ENCODE results near the gene KREMEN1.

DNA sequence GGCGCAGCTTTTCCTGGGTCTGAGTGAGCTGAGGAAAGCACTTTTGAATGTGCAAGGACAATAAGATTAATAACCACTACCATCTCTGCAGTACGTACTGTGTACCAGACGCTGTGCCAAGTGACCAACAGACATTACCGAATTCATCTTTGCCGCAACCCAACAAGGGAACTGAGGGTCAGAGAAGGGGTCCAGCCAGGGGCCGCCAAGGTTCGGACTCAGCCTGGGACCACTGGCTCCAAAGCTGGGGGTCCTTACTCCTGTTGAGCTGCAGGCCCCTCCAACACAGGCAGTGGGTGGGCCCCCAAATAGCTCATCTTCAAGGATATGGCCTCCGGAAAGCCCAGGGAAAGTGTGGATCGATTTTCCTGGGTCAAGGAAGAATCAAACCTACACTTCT, 77.9 kb downstream of the KREMEN1 start:
- TF ChIP-seq SP1 (CRISPR knock-in tag; IDR thresholded peaks at IDR 0.05) = no peak
- TF ChIP-seq, protein P1, sequence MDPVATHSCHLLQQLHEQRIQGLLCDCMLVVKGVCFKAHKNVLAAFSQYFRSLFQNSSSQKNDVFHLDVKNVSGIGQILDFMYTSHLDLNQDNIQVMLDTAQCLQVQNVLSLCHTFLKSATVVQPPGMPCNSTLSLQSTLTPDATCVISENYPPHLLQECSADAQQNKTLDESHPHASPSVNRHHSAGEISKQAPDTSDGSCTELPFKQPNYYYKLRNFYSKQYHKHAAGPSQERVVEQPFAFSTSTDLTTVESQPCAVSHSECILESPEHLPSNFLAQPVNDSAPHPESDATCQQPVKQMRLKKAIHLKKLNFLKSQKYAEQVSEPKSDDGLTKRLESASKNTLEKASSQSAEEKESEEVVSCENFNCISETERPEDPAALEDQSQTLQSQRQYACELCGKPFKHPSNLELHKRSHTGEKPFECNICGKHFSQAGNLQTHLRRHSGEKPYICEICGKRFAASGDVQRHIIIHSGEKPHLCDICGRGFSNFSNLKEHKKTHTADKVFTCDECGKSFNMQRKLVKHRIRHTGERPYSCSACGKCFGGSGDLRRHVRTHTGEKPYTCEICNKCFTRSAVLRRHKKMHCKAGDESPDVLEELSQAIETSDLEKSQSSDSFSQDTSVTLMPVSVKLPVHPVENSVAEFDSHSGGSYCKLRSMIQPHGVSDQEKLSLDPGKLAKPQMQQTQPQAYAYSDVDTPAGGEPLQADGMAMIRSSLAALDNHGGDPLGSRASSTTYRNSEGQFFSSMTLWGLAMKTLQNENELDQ (CRISPR knock-in tag; IDR thresholded peaks at IDR 0.05; ENCODE audit: borderline replicate concordance) = no peak
- TF ChIP-seq ATF7 (IDR thresholded peaks at IDR 0.05) = no peak
